Omental fat pad (tissue), 4 donors: ENCODE measurements around the gene NSMCE3. TPM values are rescaled to one million over a fixed set of nuclear protein-coding genes. Genes with fewer than 3 reads are reported as not detected.

Experiments
- ATAC-seq: fragments of 150-250 bp; one replicate; pipeline ENCODE4 v1.9.1; 2016; ENCODE audit warnings: mild to moderate bottlenecking, moderate library complexity; ENCODE audit not compliant: low FRiP score
- DNase-seq: peaks from one replicate; pipeline ENCODE4 v3.0.0-alpha.2; 2019; ENCODE audit warnings: low spot score
- small RNA-seq: library from RNA; depleted of rRNA; stranded (forward); fragments of <200 nt; gene quantifications from one replicate; pipeline ENCODE3, GENCODE V24; 2016
- total RNA-seq, 4 donors: library from RNA; depleted of rRNA; stranded (reverse); fragments of >200 nt; gene quantifications; one replicate each; pipeline ENCODE4 v1.1.0, GENCODE V29; 2016
- TF ChIP-seq, protein P1 (sequence below), 3 donors: fragments of 450-650 bp; IDR thresholded peaks; one replicate each; pipeline ENCODE4 v1.5.1; 2016 to 2017; ENCODE audit warnings: antibody characterized with exemption in 3 of 3, mild to moderate bottlenecking in 3 of 3, moderate library complexity in 2 of 3

NSMCE3 gene
- total RNA-seq, 4 donors from 2014 or later, result 5.5 to 7.3 (median 7.0) TPM

DNA sequence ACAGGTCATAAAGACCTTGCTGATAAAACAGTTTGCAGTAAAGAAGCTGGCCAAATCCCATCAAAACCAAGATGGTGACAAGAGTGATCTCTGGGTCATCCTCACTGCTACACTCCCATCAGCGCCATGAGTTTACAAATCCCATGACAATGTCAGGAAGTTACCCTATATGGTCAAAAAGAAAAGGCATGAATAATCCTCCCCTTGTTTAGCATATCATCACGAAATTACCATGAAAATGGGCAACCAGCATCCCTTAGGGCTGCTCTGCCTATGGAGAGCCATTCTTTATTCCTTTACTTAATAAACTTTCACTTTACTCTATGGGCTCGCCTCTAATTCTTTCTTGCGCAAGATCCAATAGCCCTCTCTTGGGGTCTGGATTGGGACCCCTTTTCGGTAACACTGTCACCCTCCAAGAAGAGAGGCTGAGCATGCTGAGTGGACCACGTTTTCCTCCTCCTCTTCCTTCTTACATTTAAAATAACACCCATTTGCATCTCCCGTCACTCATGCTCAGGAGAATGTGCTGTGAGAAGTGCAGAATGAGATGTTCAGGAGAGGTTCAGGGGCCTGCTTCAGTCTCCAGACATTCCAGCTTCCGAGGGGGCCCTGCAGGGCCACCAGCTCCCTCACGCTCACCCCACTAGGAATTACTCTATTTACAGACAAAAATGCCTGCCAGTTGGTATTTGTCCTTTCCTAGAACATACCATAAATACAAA is 47.3 kb downstream of the NSMCE3 start:
- TF ChIP-seq, protein P1, sequence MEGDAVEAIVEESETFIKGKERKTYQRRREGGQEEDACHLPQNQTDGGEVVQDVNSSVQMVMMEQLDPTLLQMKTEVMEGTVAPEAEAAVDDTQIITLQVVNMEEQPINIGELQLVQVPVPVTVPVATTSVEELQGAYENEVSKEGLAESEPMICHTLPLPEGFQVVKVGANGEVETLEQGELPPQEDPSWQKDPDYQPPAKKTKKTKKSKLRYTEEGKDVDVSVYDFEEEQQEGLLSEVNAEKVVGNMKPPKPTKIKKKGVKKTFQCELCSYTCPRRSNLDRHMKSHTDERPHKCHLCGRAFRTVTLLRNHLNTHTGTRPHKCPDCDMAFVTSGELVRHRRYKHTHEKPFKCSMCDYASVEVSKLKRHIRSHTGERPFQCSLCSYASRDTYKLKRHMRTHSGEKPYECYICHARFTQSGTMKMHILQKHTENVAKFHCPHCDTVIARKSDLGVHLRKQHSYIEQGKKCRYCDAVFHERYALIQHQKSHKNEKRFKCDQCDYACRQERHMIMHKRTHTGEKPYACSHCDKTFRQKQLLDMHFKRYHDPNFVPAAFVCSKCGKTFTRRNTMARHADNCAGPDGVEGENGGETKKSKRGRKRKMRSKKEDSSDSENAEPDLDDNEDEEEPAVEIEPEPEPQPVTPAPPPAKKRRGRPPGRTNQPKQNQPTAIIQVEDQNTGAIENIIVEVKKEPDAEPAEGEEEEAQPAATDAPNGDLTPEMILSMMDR (IDR thresholded peaks at IDR 0.05), result no peak
- DNase-seq (no peak), ATAC-seq (no peak)

DNA sequence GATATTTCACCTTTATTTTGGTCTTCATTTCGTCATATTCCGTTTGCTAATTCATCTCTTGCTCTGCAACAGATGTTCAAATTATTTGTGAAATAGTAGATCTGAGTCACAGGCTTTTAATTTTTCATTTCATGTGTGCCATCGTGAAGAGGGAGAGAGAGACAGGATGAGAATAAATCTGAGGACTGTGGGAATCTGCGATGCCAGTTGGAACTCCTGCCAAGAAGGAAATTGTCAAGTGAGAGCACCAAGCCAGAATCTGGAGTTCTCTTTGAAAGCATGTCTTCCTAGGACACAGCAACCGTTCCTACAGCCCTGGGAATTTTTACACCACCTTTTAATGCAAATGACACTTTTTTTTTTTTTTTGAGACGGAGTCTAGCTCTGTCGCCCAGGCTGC is 48.8 kb downstream of the NSMCE3 start:
- DNase-seq (no peak), ATAC-seq (no peak)
- TF ChIP-seq, protein P1 (IDR thresholded peaks at IDR 0.05), result no peak

DNA sequence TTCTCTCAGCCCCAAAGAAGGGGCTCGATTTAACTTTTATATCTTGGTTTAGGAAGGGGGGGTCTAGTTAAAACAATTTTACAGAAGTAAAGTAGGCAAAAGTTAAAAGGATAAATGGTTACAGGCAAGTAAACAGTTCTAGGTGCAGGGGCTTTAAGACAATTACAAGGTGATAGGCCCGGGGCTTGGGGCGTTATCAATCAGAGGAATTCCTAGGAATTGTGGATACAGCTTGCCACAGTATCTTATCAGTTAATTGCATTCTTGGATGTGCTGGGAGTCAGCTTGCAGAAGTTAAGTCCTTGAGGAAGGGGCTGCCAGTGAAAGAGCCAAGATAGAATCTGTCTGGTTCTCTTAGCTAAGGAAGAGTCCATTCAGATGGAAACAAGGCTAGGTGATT is 52.7 kb downstream of the NSMCE3 start:
- DNase-seq (no peak), ATAC-seq (no peak)
- TF ChIP-seq, protein P1 (IDR thresholded peaks at IDR 0.05), result no peak

Small RNAs within 50 kb of the gene (small RNA-seq; reads per million reads assigned to genes)
- not detected for gene RF00201
